Naive thymus-derived CD8-positive, alpha-beta T cell (primary cell): ENCODE results near the gene EYS. TPM values are rescaled to one million over a fixed set of nuclear protein-coding genes. Genes with fewer than 3 reads are reported as not detected.
"Not testable (repeated sequence)": the region's sequence is repeated elsewhere in the genome, so short reads cannot be mapped to it uniquely, and the experiment has no call there.

ENCODE experiments used
- ATAC-seq, 2 donors: fragments of 150-1000 bp; cut with Tn5 transposase in 1 of 2; sonication (Bioruptor Pico), chemical (Tn5 transposase) in 1 of 2; 1 replicate in 1 of 2; 2 replicates in 1 of 2; pipeline ENCODE4 v1.10.0; 2021; ENCODE audit warnings: mild to moderate bottlenecking in 2 of 2, moderate library complexity in 2 of 2
- POLR2A ChIA-PET: fragments of 350-600 bp; sonication (Branson Sonifier 250); formaldehyde crosslinking; loops from one replicate; lab custom pipeline; 2021; ENCODE audit warnings: antibody characterized with exemption; lab: Charles Lee
- DNase-seq, 10 donors: peaks; one replicate each; pipeline versions ENCODE4 v3.0.0 to v3.0.0-alpha.2; 2020 to 2022
- H3K27ac Mint-ChIP-seq, 10 donors: one replicate each; pipeline ENCODE4 v1.8.0; 2020 to 2022; ENCODE audit warnings: mild to moderate bottlenecking in 10 of 10, mixed read lengths in 10 of 10, moderate library complexity in 4 of 10, inconsistent platforms in 1 of 10
- H3K27me3 Mint-ChIP-seq, 5 donors: one replicate each; pipeline ENCODE4 v1.8.0; 2021 to 2022; ENCODE audit warnings: mixed read lengths in 5 of 5
- H3K36me3 Mint-ChIP-seq, 3 donors: one replicate each; pipeline ENCODE4 v1.8.0; 2020 to 2022; ENCODE audit warnings: mixed read lengths in 3 of 3, mild to moderate bottlenecking in 2 of 3, inconsistent platforms in 1 of 3
- H3K4me1 Mint-ChIP-seq, 4 donors: one replicate each; pipeline ENCODE4 v1.8.0; 2021 to 2022; ENCODE audit warnings: mixed read lengths in 4 of 4
- H3K4me3 Mint-ChIP-seq, 10 donors: one replicate each; pipeline ENCODE4 v1.8.0; 2020 to 2022; ENCODE audit warnings: mild to moderate bottlenecking in 10 of 10, mixed read lengths in 10 of 10, moderate library complexity in 6 of 10, inconsistent platforms in 1 of 10
- H3K9me3 Mint-ChIP-seq, 9 donors: one replicate each; pipeline ENCODE4 v1.8.0; 2020 to 2022; ENCODE audit warnings: mixed read lengths in 9 of 9, mild to moderate bottlenecking in 3 of 9, inconsistent platforms in 1 of 9, moderate library complexity in 1 of 9
- polyA plus RNA-seq, 3 donors: library from polyadenylated mRNA; unstranded; fragments of 300-500 nt; fragmentation: Illumina TruSeq; gene quantifications; one replicate each; pipeline ENCODE4 v1.2.3, GENCODE V29; 2021
- total RNA-seq, 8 experiments: library from RNA in 2 of 8; stranded (reverse) in 2 of 8; gene quantifications; one replicate each; pipeline ENCODE4 v1.2.3 and lab custom pipeline; 2021 to 2026

Gene EYS
- total and polyA plus RNA-seq, 5 experiments from 2014 or later = 0.07 to 0.09 TPM; not detected in 3

DNA sequence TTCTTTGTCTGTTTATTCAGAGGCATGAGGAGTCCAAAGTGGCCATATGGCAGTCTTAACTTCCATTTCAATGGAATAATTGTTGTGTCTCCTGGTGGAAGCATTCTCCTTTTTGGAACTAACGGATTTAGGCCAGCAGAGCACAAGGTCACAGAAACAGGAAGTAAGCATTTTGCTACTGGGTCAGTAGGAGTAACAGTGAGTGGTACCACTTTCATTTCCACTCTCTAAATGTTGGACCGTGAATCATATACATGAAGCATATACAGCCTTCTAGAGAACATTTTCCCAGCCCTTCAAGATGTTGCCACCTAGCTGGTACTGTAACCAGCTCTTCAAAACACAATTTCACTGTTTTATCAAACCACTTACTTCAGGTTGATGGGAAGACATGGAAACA, 182.8 kb downstream of the EYS start:
- Mint-ChIP-seq H3K27ac (no peak overlapping the region), H3K9me3 (peaks cover 0 to 15% (median 6%) of the 10 kb centered on the region in 9 donors), H3K36me3 (no peaks in the 10 kb centered on the region), H3K4me1 (no peaks in the 10 kb centered on the region), H3K4me3 (no peak overlapping the region), H3K27me3 (no peaks in the 10 kb centered on the region)
- POLR2A ChIA-PET = no interaction called here
- no peak for ATAC-seq
- no peak for DNase-seq

- Mint-ChIP-seq H3K4me1 (no peaks in the 10 kb centered on the region), H3K27ac (no peak overlapping the region), H3K36me3 (no peaks in the 10 kb centered on the region), H3K27me3 (no peaks in the 10 kb centered on the region), H3K4me3 (no peak overlapping the region), H3K9me3 (peaks cover 2 to 16% (median 8%) of the 10 kb centered on the region in 9 donors)
- POLR2A ChIA-PET = no interaction called here
- ATAC-seq = no peak
- DNase-seq = no peak
These were observed 201.3 kb downstream of the EYS start for GRCh38 chr6:65505736-65506135.

DNA sequence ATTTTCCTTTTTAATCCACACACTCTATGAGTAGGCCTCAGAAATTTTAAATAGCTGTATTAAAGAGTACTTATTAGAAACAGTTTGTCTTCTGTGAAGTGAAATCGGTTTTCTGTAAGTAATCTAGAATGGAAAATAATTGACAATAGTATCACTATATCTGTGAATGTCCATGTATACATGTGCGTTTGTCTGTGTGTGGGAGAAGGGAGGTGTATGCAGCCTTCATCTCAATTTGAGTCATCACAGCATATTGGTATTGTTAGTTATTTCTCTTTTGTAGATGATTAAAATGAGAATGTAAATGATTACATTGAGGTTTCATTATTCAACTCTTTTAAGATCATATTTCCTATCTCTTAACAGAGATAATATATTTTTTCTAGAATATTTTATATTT, 206.0 kb downstream of the EYS start:
- no peak for ATAC-seq
- no peak for DNase-seq
- Mint-ChIP-seq H3K9me3 (peaks cover 2 to 25% (median 9%) of the 10 kb centered on the region in 9 donors), H3K4me3 (no peak overlapping the region), H3K27me3 (no peaks in the 10 kb centered on the region), H3K36me3 (no peaks in the 10 kb centered on the region), H3K27ac (no peak overlapping the region), H3K4me1 (no peaks in the 10 kb centered on the region)
- POLR2A ChIA-PET = no interaction called here

- POLR2A ChIA-PET, H3K27ac Mint-ChIP-seq, H3K4me1 Mint-ChIP-seq: not testable (repeated sequence)
These were observed 223.4 kb downstream of the EYS start for GRCh38 chr6:65483652-65484051.

GRCh38 chr6:65469650-65470049, 237.4 kb downstream of the EYS start:
- no peak for DNase-seq
- H3K4me3 Mint-ChIP-seq = no peak overlapping the region
- no peaks in the 10 kb centered on the region for H3K27me3 Mint-ChIP-seq
- H3K4me1 Mint-ChIP-seq = no peaks in the 10 kb centered on the region
- H3K27ac Mint-ChIP-seq = no peak overlapping the region
- POLR2A ChIA-PET = no interaction called here
- no peaks in the 10 kb centered on the region for H3K36me3 Mint-ChIP-seq
- H3K9me3 Mint-ChIP-seq = peaks cover 0 to 16% (median 8%) of the 10 kb centered on the region in 9 donors
- no peak for ATAC-seq

More at GRCh38 chr6:65483652-65484051, 223.4 kb downstream of the EYS start:
- not testable (repeated sequence) for H3K27me3 Mint-ChIP-seq, DNase-seq, ATAC-seq, H3K4me3 Mint-ChIP-seq, H3K36me3 Mint-ChIP-seq
- peaks cover 3 to 19% (median 12%) of the 10 kb centered on the region in 9 donors for H3K9me3 Mint-ChIP-seq

GRCh38 chr6:65468307-65468706, 238.7 kb downstream of the EYS start:
- DNase-seq (no peak), ATAC-seq (no peak)
- H3K27ac Mint-ChIP-seq = no peak overlapping the region
- POLR2A ChIA-PET = no interaction called here
- peaks cover 0 to 22% (median 6%) of the 10 kb centered on the region in 9 donors for H3K9me3 Mint-ChIP-seq
- H3K27me3 Mint-ChIP-seq = no peaks in the 10 kb centered on the region
- no peak overlapping the region for H3K4me3 Mint-ChIP-seq
- H3K36me3 Mint-ChIP-seq = no peaks in the 10 kb centered on the region
- no peaks in the 10 kb centered on the region for H3K4me1 Mint-ChIP-seq

DNA sequence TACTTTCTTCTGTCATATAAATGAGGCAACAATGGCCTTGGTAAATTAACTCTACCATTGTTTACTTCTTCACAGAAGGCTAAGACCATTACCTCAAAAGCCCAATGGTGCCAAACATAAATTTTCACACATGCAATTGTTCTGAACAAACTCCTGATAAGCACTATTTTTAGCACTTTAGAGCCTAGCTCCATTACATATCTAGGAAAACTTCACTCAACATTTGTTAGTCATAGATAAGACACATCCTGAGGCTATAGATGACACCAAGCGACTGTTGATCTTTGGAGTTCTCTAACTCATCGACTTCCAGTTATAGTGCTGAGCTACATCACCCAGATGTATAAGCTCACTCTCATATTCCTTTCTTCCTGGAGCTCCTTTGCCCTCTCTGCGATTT, 245.9 kb downstream of the EYS start:
- no peak for DNase-seq
- H3K4me1 Mint-ChIP-seq = no peaks in the 10 kb centered on the region
- no peak overlapping the region for H3K4me3 Mint-ChIP-seq
- no peak overlapping the region for H3K27ac Mint-ChIP-seq
- POLR2A ChIA-PET = no interaction called here
- ATAC-seq = no peak
- peaks cover 0 to 29% (median 6%) of the 10 kb centered on the region in 9 donors for H3K9me3 Mint-ChIP-seq
- no peaks in the 10 kb centered on the region for H3K27me3 Mint-ChIP-seq
- H3K36me3 Mint-ChIP-seq = no peaks in the 10 kb centered on the region

DNA sequence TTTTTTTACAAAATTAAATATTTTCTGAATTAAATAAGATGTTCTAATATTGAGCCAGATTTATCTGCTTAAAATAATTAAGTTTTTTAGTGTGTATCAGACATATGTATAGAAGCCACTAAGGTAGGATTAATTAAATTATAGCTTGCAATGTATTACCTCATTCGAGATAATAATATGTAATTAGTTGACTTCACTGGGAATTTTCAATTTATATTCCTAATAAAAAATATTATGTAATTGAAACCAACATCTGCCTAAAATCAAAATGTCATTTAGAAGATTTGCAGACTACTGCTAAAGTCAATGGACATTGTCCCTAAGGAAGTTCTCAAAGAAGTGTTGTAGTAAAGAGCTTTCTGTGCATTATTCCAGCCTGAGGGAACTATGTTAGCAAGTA, 254.7 kb downstream of the EYS start:
- Mint-ChIP-seq H3K27me3 (no peaks in the 10 kb centered on the region), H3K9me3 (peaks cover 0 to 21% (median 7%) of the 10 kb centered on the region in 9 donors), H3K27ac (no peak overlapping the region), H3K4me1 (no peaks in the 10 kb centered on the region), H3K36me3 (no peaks in the 10 kb centered on the region), H3K4me3 (no peak overlapping the region)
- POLR2A ChIA-PET = no interaction called here
- ATAC-seq (no peak), DNase-seq (no peak)

DNA sequence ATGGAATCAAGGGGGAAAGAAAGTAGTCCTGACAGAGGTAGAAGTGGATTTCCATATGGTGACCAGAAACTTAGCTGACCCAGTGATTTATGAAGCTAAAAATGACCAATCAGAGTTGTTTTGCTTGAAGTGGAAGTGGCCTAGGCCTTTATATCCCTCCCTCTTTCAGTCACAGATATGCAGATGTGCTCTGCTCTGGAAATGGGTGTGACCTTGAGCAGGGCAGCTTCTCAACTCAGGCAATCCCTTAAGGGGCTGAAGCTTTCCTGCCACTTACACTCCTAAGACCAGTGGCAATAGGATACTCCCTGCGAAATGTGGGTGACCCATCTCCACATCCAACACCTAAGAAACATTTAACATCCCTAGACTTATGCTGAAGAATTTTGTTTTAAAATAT, 256.6 kb downstream of the EYS start:
- DNase-seq = no peak
- POLR2A ChIA-PET = no interaction called here
- no peaks in the 10 kb centered on the region for H3K27me3 Mint-ChIP-seq
- ATAC-seq = no peak
- no peak overlapping the region for H3K27ac Mint-ChIP-seq
- H3K36me3 Mint-ChIP-seq = no peaks in the 10 kb centered on the region
- H3K9me3 Mint-ChIP-seq = peaks cover 0 to 15% (median 4%) of the 10 kb centered on the region in 9 donors
- no peaks in the 10 kb centered on the region for H3K4me1 Mint-ChIP-seq
- H3K4me3 Mint-ChIP-seq = no peak overlapping the region

DNA sequence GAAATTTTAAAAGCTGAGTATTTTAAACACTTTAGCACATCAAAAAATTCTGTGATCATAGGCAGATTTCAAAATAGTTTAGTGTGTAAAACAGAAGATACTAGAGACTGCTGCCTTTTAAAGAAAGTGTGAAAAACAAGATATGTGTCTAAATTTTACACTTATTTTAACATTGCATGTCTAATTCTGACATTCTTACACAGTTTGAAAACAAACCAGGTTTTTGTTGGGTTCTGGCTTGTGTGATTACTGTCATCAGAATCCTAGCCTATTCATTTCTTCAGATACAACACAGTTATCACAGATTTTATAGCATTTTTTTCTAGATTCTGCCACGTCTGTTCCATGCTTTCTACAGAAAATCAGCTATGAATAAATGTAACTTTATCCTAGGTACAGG, 257.1 kb downstream of the EYS start:
- POLR2A ChIA-PET = no interaction called here
- H3K27ac Mint-ChIP-seq = no peak overlapping the region
- no peaks in the 10 kb centered on the region for H3K27me3 Mint-ChIP-seq
- no peak overlapping the region for H3K4me3 Mint-ChIP-seq
- no peak for ATAC-seq
- peaks cover 0 to 15% (median 5%) of the 10 kb centered on the region in 9 donors for H3K9me3 Mint-ChIP-seq
- DNase-seq = no peak
- no peaks in the 10 kb centered on the region for H3K4me1 Mint-ChIP-seq
- no peaks in the 10 kb centered on the region for H3K36me3 Mint-ChIP-seq

GRCh38 chr6:65448866-65449265, 258.2 kb downstream of the EYS start:
- no peak for DNase-seq
- no peaks in the 10 kb centered on the region for H3K4me1 Mint-ChIP-seq
- no peak overlapping the region for H3K27ac Mint-ChIP-seq
- ATAC-seq = no peak
- H3K27me3 Mint-ChIP-seq = no peaks in the 10 kb centered on the region
- no peak overlapping the region for H3K4me3 Mint-ChIP-seq
- POLR2A ChIA-PET = no interaction called here
- H3K9me3 Mint-ChIP-seq = peaks cover 0 to 15% (median 5%) of the 10 kb centered on the region in 9 donors
- no peaks in the 10 kb centered on the region for H3K36me3 Mint-ChIP-seq

DNA sequence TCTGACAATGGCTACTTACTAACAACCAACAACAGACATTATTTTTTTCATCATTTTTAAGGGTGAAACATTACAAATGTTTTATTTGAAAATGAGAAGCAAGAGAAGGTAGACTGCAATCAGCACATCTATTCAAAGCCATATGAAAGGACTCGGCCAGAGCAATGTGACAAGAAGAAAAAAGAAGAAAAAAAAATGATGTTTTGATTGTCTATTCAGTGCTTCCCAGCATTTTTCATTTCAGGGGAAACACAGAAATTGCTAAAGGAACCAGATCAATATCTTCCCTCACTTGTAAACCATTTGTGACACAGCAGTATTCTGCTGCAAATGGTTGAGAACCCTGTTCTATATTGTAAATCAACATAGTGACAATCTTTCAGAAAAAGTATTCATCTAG, 270.7 kb downstream of the EYS start:
- H3K27me3 Mint-ChIP-seq = no peaks in the 10 kb centered on the region
- H3K4me1 Mint-ChIP-seq = no peaks in the 10 kb centered on the region
- DNase-seq = no peak
- no peak for ATAC-seq
- no peak overlapping the region for H3K27ac Mint-ChIP-seq
- POLR2A ChIA-PET = no interaction called here
- H3K9me3 Mint-ChIP-seq = peaks cover 2 to 20% (median 8%) of the 10 kb centered on the region in 9 donors
- peaks cover 0 to 5% (median 0%) of the 10 kb centered on the region in 3 donors for H3K36me3 Mint-ChIP-seq
- H3K4me3 Mint-ChIP-seq = no peak overlapping the region

DNA sequence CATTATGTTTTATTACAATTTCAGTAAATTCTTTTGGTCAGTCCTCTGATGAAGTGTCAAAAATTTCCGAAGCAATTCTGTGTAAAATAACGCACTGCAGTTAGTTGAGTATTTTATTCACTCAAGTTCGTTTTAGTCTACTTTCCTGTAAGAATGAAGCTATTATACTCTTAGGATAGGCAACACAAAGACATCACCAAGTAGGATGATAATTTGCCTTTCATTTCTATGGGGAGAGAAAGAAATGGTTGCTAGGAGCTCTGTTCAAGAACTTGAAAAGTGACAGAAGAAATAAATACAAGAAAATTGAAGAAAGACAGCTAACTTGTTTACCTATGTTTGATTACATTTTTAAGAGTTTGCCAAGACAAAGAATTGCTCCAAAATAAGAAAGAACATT, 290.4 kb downstream of the EYS start:
- no peak for DNase-seq
- H3K27ac Mint-ChIP-seq = no peak overlapping the region
- ATAC-seq = no peak
- POLR2A ChIA-PET = no interaction called here
- H3K27me3 Mint-ChIP-seq = no peaks in the 10 kb centered on the region
- H3K36me3 Mint-ChIP-seq = no peaks in the 10 kb centered on the region
- H3K9me3 Mint-ChIP-seq = peaks cover 5 to 30% (median 10%) of the 10 kb centered on the region in 9 donors
- no peak overlapping the region for H3K4me3 Mint-ChIP-seq
- H3K4me1 Mint-ChIP-seq = no peaks in the 10 kb centered on the region

GRCh38 chr6:65410309-65410708, 296.7 kb downstream of the EYS start:
- POLR2A ChIA-PET = no interaction called here
- Mint-ChIP-seq H3K4me3 (no peak overlapping the region), H3K36me3 (peaks cover 0 to 5% (median 0%) of the 10 kb centered on the region in 3 donors), H3K27me3 (no peaks in the 10 kb centered on the region), H3K27ac (no peak overlapping the region), H3K9me3 (peaks cover 0 to 21% (median 15%) of the 10 kb centered on the region in 9 donors), H3K4me1 (no peaks in the 10 kb centered on the region)
- no peak for DNase-seq
- no peak for ATAC-seq
